Epithelial cell of proximal tubule (primary cell): ENCODE results near the gene KIAA1671. TPM values are rescaled to one million over a fixed set of nuclear protein-coding genes. Genes with fewer than 3 reads are reported as not detected.

Source experiments
- DNase-seq: peaks from one replicate; pipeline ENCODE4 v3.0.0-alpha.2; 2011; ENCODE audit warnings: low read depth
- H3K4me3 ChIP-seq: 2 replicates; pipeline ENCODE4 v1.5.1; 2011; ENCODE audit warnings: low read depth, mild to moderate bottlenecking, low read length
- total RNA-seq: library from RNA; depleted of rRNA; stranded (reverse); fragments of >200 nt; gene quantifications from 2 replicates; pipeline ENCODE4 v1.2.3, GENCODE V29; 2015
- TF ChIP-seq, protein P1 (sequence below): conservative IDR thresholded peaks from 2 replicates; pipeline ENCODE4 v1.5.1; 2012; ENCODE audit warnings: low read depth, mild to moderate bottlenecking, low read length

The KIAA1671 gene
- total RNA-seq, 1 donor from 2014 or later: 14.1 TPM

DNA sequence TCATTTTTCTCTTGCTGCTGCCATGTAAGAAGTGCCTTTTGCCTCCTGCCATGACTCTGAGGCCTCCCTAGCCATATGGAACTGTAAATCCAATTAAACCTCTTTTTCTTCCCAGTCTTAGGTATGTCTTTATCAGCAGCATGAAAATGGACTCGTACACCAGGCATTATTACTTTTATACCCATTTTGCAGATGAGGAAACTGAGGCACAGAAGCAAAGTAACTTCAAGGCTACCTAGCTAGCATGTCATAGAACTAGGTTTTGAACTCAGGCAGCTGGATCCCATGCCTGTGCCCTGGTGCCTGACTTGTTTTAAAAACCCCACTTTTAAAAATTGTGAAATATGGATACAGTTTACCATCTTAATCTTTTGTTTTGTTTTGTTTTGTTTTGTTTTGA is 25.8 kb downstream of the KIAA1671 start:
- TF ChIP-seq, protein P1, sequence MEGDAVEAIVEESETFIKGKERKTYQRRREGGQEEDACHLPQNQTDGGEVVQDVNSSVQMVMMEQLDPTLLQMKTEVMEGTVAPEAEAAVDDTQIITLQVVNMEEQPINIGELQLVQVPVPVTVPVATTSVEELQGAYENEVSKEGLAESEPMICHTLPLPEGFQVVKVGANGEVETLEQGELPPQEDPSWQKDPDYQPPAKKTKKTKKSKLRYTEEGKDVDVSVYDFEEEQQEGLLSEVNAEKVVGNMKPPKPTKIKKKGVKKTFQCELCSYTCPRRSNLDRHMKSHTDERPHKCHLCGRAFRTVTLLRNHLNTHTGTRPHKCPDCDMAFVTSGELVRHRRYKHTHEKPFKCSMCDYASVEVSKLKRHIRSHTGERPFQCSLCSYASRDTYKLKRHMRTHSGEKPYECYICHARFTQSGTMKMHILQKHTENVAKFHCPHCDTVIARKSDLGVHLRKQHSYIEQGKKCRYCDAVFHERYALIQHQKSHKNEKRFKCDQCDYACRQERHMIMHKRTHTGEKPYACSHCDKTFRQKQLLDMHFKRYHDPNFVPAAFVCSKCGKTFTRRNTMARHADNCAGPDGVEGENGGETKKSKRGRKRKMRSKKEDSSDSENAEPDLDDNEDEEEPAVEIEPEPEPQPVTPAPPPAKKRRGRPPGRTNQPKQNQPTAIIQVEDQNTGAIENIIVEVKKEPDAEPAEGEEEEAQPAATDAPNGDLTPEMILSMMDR: no peak
- DNase-seq: no peak
- H3K4me3 ChIP-seq: no peak overlapping the region

DNA sequence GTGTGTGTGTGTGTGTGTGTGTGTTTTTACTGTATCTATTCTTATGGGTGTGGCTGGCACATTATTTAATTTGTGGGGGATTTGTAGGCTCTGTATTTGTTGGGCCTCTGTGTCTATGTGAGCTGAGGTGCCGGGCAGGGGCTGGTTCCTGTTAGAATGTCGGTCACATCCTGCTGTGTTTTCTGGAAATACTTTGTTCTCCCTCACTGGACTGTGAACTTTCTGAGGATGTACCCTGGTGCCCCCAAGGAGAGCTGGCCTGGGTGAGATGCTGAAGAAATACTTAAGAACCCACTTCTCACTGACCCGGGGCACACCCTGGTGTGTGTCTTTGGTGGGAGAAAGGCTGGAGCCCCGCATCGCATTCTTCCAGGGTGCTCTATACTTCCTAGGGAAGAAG is 28.6 kb downstream of the KIAA1671 start:
- TF ChIP-seq, protein P1: no peak
- no peak overlapping the region for H3K4me3 ChIP-seq
- DNase-seq: no peak

DNA sequence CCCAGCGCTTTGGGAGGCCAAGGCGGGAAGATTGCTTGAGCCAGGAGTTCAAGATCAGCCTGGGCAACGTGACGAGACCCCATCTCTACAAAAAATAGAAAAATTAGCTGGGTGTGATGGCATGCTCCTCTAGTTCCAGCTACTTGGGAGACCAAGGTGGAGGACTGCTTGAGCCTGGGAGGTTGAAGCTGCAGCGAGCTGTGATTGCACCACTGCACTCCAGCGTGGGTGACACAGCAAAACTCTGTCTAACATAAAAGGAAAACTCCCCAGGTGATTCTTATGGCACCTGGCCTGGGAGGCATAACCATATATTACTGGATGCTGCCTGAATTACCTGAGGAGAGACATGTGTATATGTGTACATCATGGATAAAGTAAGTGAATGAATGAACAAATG is 29.1 kb downstream of the KIAA1671 start:
- DNase-seq: no peak
- no peak overlapping the region for H3K4me3 ChIP-seq
- TF ChIP-seq, protein P1: no peak

DNA sequence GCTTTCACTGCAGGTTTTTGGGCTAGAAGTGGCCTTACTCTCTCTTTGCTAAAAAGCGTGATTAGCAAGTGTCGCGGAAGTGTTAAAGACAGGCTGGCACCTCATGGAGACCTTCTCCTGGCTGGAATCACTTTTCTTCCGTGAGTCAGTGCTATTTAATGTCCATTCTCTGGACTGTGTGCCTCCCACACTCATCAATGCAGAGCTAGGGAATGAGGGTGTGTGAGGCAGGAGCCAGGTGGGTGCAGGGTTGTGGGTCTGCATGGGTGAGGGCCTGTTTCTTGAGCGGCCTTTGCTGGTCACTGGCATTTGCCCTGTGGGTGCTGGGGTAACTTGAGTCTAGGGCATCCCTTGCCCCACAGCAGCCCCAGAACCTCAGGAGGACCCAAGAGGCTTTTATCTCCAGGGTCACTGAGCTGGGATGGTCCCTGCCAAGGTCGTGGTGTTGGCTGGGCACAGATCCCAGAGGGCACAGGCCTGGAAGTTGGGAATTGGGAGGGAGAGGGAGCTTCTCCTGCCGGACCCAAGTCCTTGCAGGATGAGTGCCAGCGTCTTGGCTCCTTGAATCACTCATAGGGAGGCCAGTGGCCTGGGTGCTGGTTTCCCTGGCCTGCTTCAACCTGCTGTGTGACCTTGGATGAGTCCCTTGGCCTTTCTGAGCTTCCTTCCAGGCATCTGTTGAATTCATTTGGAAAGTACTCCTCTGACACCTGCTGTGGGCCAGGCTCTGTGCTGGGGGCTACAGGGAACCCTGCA is 30.0 kb downstream of the KIAA1671 start:
- H3K4me3 ChIP-seq: no peak overlapping the region
- no peak for DNase-seq
- TF ChIP-seq, protein P1: no peak

DNA sequence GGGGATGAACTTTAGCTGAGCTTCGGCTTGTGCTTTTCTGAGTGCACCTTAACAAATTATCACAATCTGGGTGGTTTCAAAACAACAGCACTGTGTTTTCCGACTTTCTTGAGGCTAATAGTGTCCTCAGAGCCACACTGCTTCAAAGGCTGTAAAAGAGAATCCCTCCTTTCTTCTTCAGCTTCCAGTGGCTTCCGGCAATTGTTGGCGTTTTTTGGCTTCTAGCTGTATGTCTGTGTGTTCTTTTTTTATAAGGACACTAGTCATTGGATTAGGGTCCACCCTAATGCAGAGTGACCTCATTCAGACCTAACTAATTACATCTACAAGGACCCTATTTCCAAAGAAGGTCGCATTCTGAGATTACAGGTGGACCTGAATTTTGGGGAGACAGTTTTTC is 30.6 kb downstream of the KIAA1671 start:
- no peak for DNase-seq
- TF ChIP-seq, protein P1: no peak
- H3K4me3 ChIP-seq: no peak overlapping the region

DNA sequence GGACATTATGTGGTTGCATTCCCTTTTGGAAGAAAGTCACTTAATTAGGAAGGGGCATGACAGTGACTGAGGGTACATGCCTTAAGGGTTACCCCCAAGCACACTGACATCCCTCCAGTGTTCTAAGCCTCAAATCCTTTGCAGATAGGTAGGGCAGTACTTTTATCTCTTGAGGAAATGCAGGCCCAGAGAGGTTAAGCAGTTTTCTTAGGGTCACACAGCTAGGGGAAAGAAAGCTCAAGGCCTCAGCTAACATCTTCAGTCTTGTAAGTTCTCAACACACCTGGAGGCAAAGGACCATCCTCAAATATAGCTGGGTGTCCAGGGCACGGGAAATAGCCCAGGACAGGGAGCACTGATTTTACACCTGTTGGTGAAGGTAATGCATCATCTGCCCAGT is 31.6 kb downstream of the KIAA1671 start:
- DNase-seq: no peak
- TF ChIP-seq, protein P1: no peak
- H3K4me3 ChIP-seq: no peak overlapping the region

DNA sequence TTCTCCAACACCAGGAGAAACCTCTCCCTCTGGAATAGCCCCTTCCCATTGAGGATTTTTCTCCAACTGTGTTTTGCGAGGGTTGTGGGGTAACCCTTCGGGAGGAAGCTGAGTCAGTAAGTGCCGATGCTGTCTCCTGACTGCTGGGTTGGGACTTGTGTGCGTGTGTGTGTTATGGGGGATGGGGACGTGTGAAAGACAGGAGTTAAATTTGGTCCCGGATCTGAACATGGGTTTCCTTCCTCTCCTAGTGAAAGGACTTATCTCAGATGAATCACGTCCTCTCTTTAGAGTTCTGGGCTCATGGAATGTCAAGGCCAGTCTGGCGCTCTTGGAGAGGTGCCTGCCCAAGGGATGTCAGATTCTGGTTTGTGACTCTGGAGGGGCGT is 33.3 kb downstream of the KIAA1671 start:
- TF ChIP-seq, protein P1: no peak

More for the DNA sequence above, 33.3 kb downstream of the KIAA1671 start:
- DNase-seq: no peak
- H3K4me3 ChIP-seq: no peak overlapping the region
